ENCODE data around the gene ZSCAN23.
"Not testable (repeated sequence)": the region's sequence is repeated elsewhere in the genome, so short reads cannot be mapped to it uniquely, and the experiment has no call there.

The ZSCAN23 gene

GRCh38 chr6:28443112-28443773 lies at the start of gene ZSCAN23:
Gene ZSCAN23, minus strand, starts transcription at chr6:28443491. Its CDS starts 7,225 bp downstream, at chr6:28436266.
- DNase-seq (ENCODE audit: low read depth in 2 of 2) = peak; percentile 73 to 75

GRCh38 chr6:28491984-28492317 lies 48.7 kb upstream of the ZSCAN23 start:
- no peak for DNase-seq (ENCODE audit: low read depth in 2 of 2)

GRCh38 chr6:28490205-28490890 lies 47.1 kb upstream of the ZSCAN23 start:
- DNase-seq (ENCODE audit: low read depth in 2 of 2) = no peak

- DNase-seq (ENCODE audit: low read depth in 2 of 2) = peak; percentile 36 to 40
These were observed 46.3 kb upstream of the ZSCAN23 start for GRCh38 chr6:28489366-28490204.

- DNase-seq (ENCODE audit: low read depth in 2 of 2) = peak; percentile 51
These were observed 45.6 kb upstream of the ZSCAN23 start for GRCh38 chr6:28488916-28489365.

- no peak for DNase-seq (ENCODE audit: low read depth in 2 of 2)
These were observed 43.9 kb upstream of the ZSCAN23 start for GRCh38 chr6:28486988-28487742.

GRCh38 chr6:28486533-28486932 lies 43.2 kb upstream of the ZSCAN23 start:
- DNase-seq (ENCODE audit: low read depth in 2 of 2) = no peak

GRCh38 chr6:28485482-28485881 lies 42.2 kb upstream of the ZSCAN23 start:
- no peak for DNase-seq (ENCODE audit: low read depth in 2 of 2)

- DNase-seq (ENCODE audit: low read depth in 2 of 2) = no peak
These were observed 37.1 kb upstream of the ZSCAN23 start for GRCh38 chr6:28480253-28480932.

GRCh38 chr6:28478518-28478917 lies 35.2 kb upstream of the ZSCAN23 start:
- no peak for DNase-seq (ENCODE audit: low read depth in 2 of 2)

- DNase-seq (ENCODE audit: low read depth in 2 of 2) = peak; percentile 63 to 69
These were observed 31.3 kb upstream of the ZSCAN23 start for GRCh38 chr6:28474441-28475219.

GRCh38 chr6:28469153-28469745 lies 26.0 kb upstream of the ZSCAN23 start:
- DNase-seq (ENCODE audit: low read depth in 2 of 2) = not testable (repeated sequence)

- DNase-seq (ENCODE audit: low read depth in 2 of 2) = no peak
These were observed 24.8 kb upstream of the ZSCAN23 start for GRCh38 chr6:28468056-28468455.

- DNase-seq (ENCODE audit: low read depth in 2 of 2) = no peak
These were observed 19.1 kb upstream of the ZSCAN23 start for GRCh38 chr6:28462401-28462800.

- DNase-seq (ENCODE audit: low read depth in 2 of 2) = no peak
These were observed 15.3 kb upstream of the ZSCAN23 start for GRCh38 chr6:28458568-28458967.

GRCh38 chr6:28449056-28449455 lies 5.8 kb upstream of the ZSCAN23 start:
- no peak for DNase-seq (ENCODE audit: low read depth in 2 of 2)

GRCh38 chr6:28447512-28447906 lies 4.2 kb upstream of the ZSCAN23 start:
- not testable (repeated sequence) for DNase-seq (ENCODE audit: low read depth in 2 of 2)

GRCh38 chr6:28446818-28447511 lies 3.7 kb upstream of the ZSCAN23 start:
- no peak for DNase-seq (ENCODE audit: low read depth in 2 of 2)

GRCh38 chr6:28444759-28445158 lies 1.5 kb upstream of the ZSCAN23 start:
- not testable (repeated sequence) for DNase-seq (ENCODE audit: low read depth in 2 of 2)

All from fibroblast of skin of left quadriceps (primary cell).